Smooth muscle cell (in vitro differentiated cells): ENCODE measurements around the gene RPS4Y2. TPM values are rescaled to one million over a fixed set of nuclear protein-coding genes. Genes with fewer than 3 reads are reported as not detected.

Experiments
- DNase-seq: peaks from one replicate; lab custom pipeline; 2025; ENCODE audit not compliant: unreplicated experiment; lab: John Stamatoyannopoulos, UW
- H2AFZ ChIP-seq: fragments of 200-600 bp; sonication (generic); 2 replicates; pipeline ENCODE4 v1.6.0; 2016; ENCODE audit warnings: antibody characterized with exemption, low read depth, mild to moderate bottlenecking
- H3F3A ChIP-seq: fragments of 200-600 bp; sonication (generic); 2 replicates; pipeline ENCODE4 v1.6.0; 2017; ENCODE audit warnings: antibody characterized with exemption, low read depth
- H3K27ac ChIP-seq: fragments of 200-600 bp; sonication (generic); 2 replicates; pipeline ENCODE4 v1.5.1; 2016; ENCODE audit warnings: low read depth, mild to moderate bottlenecking
- H3K27me3 ChIP-seq: fragments of 200-600 bp; sonication (generic); 2 replicates; pipeline ENCODE4 v1.6.1; 2016; ENCODE audit warnings: low read depth, mild to moderate bottlenecking
- H3K36me3 ChIP-seq: fragments of 200-600 bp; sonication (generic); 2 replicates; pipeline ENCODE4 v1.5.1; 2016; ENCODE audit warnings: low read depth
- H3K4me1 ChIP-seq: fragments of 200-600 bp; sonication (generic); 2 replicates; pipeline ENCODE4 v1.5.1; 2016; ENCODE audit warnings: low read depth
- H3K4me2 ChIP-seq: fragments of 200-600 bp; sonication (generic); 2 replicates; pipeline ENCODE4 v1.6.0; 2016; ENCODE audit warnings: mild to moderate bottlenecking
- H3K4me3 ChIP-seq: fragments of 200-600 bp; sonication (generic); 2 replicates; pipeline ENCODE4 v1.5.1; 2016; ENCODE audit warnings: mild to moderate bottlenecking
- H3K79me2 ChIP-seq: fragments of 200-600 bp; sonication (generic); 2 replicates; pipeline ENCODE4 v1.6.0; 2016; ENCODE audit warnings: low read depth, mild to moderate bottlenecking
- H3K9ac ChIP-seq: fragments of 200-600 bp; sonication (generic); 2 replicates; pipeline ENCODE4 v1.6.0; 2016; ENCODE audit warnings: low read depth
- H3K9me3 ChIP-seq: fragments of 200-600 bp; sonication (generic); replicated peaks from 2 replicates; pipeline ENCODE4 v1.5.1; 2016; ENCODE audit warnings: low read depth
- H4K20me1 ChIP-seq: fragments of 200-600 bp; sonication (generic); 2 replicates; pipeline ENCODE4 v1.6.0; 2016; ENCODE audit warnings: low read depth
- WGBS: methylation state at CpG from one replicate; pipeline ENCODE4 v1.1.7; 2016; ENCODE audit warnings: low lambda C conversion rate; 5-methylcytosine and 5-hydroxymethylcytosine counted together
- polyA plus RNA-seq: library from polyadenylated mRNA; unstranded; fragments of >200 nt; fragmentation: Nextera tagmentation; extraction: Ambion mirVana; gene quantifications from 2 replicates; pipeline ENCODE4 v1.2.1, GENCODE V29; 2016
- total RNA-seq: library from RNA; depleted of rRNA; stranded (reverse); fragments of >200 nt; gene quantifications from 2 replicates; pipeline ENCODE4 v1.2.3, GENCODE V29; 2014
- TF ChIP-seq, protein P1 (sequence below): fragments of 200-600 bp; sonication (generic); IDR thresholded peaks from 2 replicates; pipeline ENCODE4 v1.5.1; 2017; ENCODE audit warnings: borderline replicate concordance, mild to moderate bottlenecking, antibody characterized with exemption; ENCODE audit not compliant: insufficient read depth, poor library complexity, severe bottlenecking

RPS4Y2 gene
- total and polyA plus RNA-seq, 2 experiments from 2014 or later, result not detected

GRCh38 chrY:20739806-20740205 is 16.1 kb upstream of the RPS4Y2 start:
- TF ChIP-seq, protein P1, sequence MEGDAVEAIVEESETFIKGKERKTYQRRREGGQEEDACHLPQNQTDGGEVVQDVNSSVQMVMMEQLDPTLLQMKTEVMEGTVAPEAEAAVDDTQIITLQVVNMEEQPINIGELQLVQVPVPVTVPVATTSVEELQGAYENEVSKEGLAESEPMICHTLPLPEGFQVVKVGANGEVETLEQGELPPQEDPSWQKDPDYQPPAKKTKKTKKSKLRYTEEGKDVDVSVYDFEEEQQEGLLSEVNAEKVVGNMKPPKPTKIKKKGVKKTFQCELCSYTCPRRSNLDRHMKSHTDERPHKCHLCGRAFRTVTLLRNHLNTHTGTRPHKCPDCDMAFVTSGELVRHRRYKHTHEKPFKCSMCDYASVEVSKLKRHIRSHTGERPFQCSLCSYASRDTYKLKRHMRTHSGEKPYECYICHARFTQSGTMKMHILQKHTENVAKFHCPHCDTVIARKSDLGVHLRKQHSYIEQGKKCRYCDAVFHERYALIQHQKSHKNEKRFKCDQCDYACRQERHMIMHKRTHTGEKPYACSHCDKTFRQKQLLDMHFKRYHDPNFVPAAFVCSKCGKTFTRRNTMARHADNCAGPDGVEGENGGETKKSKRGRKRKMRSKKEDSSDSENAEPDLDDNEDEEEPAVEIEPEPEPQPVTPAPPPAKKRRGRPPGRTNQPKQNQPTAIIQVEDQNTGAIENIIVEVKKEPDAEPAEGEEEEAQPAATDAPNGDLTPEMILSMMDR, result no peak
- Histone ChIP-seq H3K4me2 (no peak overlapping the region), H3K79me2 (no peaks in the 10 kb centered on the region), H3K4me3 (no peak overlapping the region), H3K27me3 (no peaks in the 10 kb centered on the region), H3K4me1 (no peaks in the 10 kb centered on the region), H4K20me1 (no peaks in the 10 kb centered on the region), H3F3A (no peaks in the 10 kb centered on the region), H3K9ac (no peak overlapping the region), H3K27ac (no peak overlapping the region), H3K9me3 (no peaks in the 10 kb centered on the region), H3K36me3 (no peaks in the 10 kb centered on the region), H2AFZ (no peak overlapping the region)
- no peak for DNase-seq
- WGBS, result no CpG with 5 or more reads among the region's 3 CpGs

- no peak overlapping the region for H2AFZ ChIP-seq
- TF ChIP-seq, protein P1, result no peak
- H3K27me3 ChIP-seq, result no peaks in the 10 kb centered on the region
- H4K20me1 ChIP-seq, result no peaks in the 10 kb centered on the region
- H3K9me3 ChIP-seq, result no peaks in the 10 kb centered on the region
- H3K79me2 ChIP-seq, result no peaks in the 10 kb centered on the region
- H3K4me2 ChIP-seq, result no peak overlapping the region
- H3K4me1 ChIP-seq, result no peaks in the 10 kb centered on the region
- H3F3A ChIP-seq, result no peaks in the 10 kb centered on the region
- H3K9ac ChIP-seq, result no peak overlapping the region
- no peaks in the 10 kb centered on the region for H3K36me3 ChIP-seq
- WGBS, result no CpG with 5 or more reads among the region's 4 CpGs
- H3K27ac ChIP-seq, result no peak overlapping the region
- no peak overlapping the region for H3K4me3 ChIP-seq
- DNase-seq, result no peak
These were observed 15.3 kb upstream of the RPS4Y2 start for GRCh38 chrY:20740609-20741008.

DNA sequence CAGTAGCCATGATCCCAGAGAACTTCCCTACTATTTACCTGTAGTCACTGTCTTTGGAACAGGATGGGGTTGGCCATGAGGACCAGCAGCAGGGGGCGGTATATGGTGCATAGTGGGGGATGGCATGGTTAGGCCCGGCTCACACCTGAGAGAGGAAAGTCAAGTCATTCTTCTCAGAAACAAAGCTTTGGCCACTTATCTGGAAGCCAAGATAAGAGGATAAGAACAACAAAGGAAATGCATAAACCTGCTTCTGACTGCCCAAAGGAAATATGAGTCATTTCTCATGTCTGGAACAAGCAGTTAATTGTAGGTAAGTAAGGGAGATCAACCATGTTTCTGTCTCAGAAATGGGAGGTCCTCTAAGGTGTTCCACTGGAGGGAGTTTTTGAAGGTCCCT is 10.8 kb upstream of the RPS4Y2 start:
- H3K9ac ChIP-seq, result no peak overlapping the region
- no peak overlapping the region for H3K4me3 ChIP-seq
- no peaks in the 10 kb centered on the region for H3K4me1 ChIP-seq
- H3F3A ChIP-seq, result no peaks in the 10 kb centered on the region
- H2AFZ ChIP-seq, result no peak overlapping the region
- no peaks in the 10 kb centered on the region for H3K79me2 ChIP-seq
- H3K27ac ChIP-seq, result no peak overlapping the region
- no CpG with 5 or more reads among the region's 2 CpGs for WGBS
- H3K9me3 ChIP-seq, result no peaks in the 10 kb centered on the region
- TF ChIP-seq, protein P1, result no peak
- no peaks in the 10 kb centered on the region for H3K27me3 ChIP-seq
- no peaks in the 10 kb centered on the region for H3K36me3 ChIP-seq
- no peak for DNase-seq
- H4K20me1 ChIP-seq, result no peaks in the 10 kb centered on the region
- H3K4me2 ChIP-seq, result no peak overlapping the region

- Histone ChIP-seq H3K4me3 (no peak overlapping the region), H4K20me1 (no peaks in the 10 kb centered on the region), H3K79me2 (no peaks in the 10 kb centered on the region), H2AFZ (no peak overlapping the region), H3K9me3 (no peaks in the 10 kb centered on the region), H3F3A (no peaks in the 10 kb centered on the region), H3K4me2 (no peak overlapping the region), H3K27me3 (no peaks in the 10 kb centered on the region), H3K4me1 (no peaks in the 10 kb centered on the region), H3K36me3 (no peaks in the 10 kb centered on the region), H3K27ac (no peak overlapping the region), H3K9ac (no peak overlapping the region)
- TF ChIP-seq, protein P1, result no peak
- no peak for DNase-seq
- no CpG with 5 or more reads among the region's 2 CpGs for WGBS
These were observed 9.0 kb upstream of the RPS4Y2 start for GRCh38 chrY:20746919-20747318.
